ENCODE results near the gene GALNTL6.

The GALNTL6 gene

DNA sequence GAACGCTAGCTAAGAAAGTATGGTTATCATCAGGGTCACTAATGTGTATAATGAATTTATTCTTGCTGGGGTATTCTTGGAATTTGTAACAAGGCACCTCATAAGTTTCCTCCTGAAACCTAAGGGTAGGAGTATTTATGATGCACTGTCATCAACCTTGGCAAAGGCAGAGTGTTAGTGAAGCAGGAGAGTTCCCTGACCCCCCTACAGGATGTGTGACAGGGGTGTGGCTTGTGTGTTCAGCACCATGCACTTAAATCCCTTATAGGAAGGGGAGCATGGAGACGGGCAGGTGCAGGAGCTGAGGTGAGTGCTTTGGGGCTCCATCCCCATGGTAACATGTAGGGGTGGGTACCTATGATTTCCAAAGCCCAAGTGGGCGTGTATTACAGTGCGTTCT lies 237.7 kb downstream of the GALNTL6 start:
- Histone ChIP-seq H3K36me3 (ENCODE audit: control insufficient read depth, insufficient read depth, low read length) (no peaks in the 10 kb centered on the region), H3K27me3 (replicated peaks; ENCODE audit: control insufficient read depth, insufficient read depth, low read length) (no peaks in the 10 kb centered on the region), H3K4me3 (replicated peaks; ENCODE audit: low read depth, low read length) (no peak overlapping the region)
- TF ChIP-seq, protein P1, sequence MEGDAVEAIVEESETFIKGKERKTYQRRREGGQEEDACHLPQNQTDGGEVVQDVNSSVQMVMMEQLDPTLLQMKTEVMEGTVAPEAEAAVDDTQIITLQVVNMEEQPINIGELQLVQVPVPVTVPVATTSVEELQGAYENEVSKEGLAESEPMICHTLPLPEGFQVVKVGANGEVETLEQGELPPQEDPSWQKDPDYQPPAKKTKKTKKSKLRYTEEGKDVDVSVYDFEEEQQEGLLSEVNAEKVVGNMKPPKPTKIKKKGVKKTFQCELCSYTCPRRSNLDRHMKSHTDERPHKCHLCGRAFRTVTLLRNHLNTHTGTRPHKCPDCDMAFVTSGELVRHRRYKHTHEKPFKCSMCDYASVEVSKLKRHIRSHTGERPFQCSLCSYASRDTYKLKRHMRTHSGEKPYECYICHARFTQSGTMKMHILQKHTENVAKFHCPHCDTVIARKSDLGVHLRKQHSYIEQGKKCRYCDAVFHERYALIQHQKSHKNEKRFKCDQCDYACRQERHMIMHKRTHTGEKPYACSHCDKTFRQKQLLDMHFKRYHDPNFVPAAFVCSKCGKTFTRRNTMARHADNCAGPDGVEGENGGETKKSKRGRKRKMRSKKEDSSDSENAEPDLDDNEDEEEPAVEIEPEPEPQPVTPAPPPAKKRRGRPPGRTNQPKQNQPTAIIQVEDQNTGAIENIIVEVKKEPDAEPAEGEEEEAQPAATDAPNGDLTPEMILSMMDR (IDR thresholded peaks at IDR 0.05; ENCODE audit: insufficient read depth, low read length, poor library complexity, severe bottlenecking), result no peak
- no peak for DNase-seq (ENCODE audit: extremely low read depth, insufficient read length)

DNA sequence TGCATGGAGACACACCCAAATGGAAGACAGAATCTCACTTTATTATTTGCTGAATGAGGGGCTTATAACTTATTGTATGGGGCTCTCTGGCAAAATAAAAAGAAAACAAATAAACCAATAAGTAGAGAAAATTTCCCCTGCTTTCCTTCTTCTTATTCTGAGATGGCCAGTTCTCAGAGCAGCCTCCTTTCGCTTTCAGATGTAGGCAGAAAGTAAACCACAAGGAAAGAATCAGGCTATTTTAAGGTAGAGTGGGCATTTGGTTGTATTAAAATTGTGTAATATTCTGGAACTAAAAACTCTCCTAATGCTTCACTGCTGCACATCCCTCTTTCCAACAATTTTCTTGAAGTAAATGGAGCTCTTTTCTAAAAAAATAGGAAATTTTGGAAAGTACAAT lies 241.8 kb downstream of the GALNTL6 start:
- TF ChIP-seq, protein P1 (IDR thresholded peaks at IDR 0.05; ENCODE audit: insufficient read depth, low read length, poor library complexity, severe bottlenecking), result no peak
- Histone ChIP-seq H3K36me3 (ENCODE audit: control insufficient read depth, insufficient read depth, low read length) (no peaks in the 10 kb centered on the region), H3K27me3 (replicated peaks; ENCODE audit: control insufficient read depth, insufficient read depth, low read length) (no peaks in the 10 kb centered on the region), H3K4me3 (replicated peaks; ENCODE audit: low read depth, low read length) (no peak overlapping the region)
- DNase-seq (ENCODE audit: extremely low read depth, insufficient read length), result peak; percentile 23

DNA sequence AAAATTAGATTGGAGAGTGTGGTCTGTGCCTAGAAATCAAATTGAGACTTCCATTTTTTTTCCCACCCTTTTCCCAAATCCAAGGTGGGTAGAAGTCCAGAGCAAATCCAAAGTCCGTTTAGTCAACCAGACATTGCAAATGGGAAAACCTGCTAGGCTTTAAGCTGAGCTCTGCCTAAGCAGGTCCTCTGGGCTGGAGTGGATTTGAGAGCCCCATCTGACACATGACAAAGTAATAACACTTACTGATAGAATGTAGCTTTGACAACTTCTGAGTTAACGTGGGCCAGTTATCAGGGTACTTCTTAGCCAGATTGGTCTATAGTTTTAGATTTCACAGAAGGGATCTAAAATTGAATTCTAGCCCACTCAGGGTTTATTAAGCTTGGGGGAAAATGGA lies 242.3 kb downstream of the GALNTL6 start:
- TF ChIP-seq, protein P1 (IDR thresholded peaks at IDR 0.05; ENCODE audit: insufficient read depth, low read length, poor library complexity, severe bottlenecking), result no peak
- Histone ChIP-seq H3K36me3 (ENCODE audit: control insufficient read depth, insufficient read depth, low read length) (no peaks in the 10 kb centered on the region), H3K4me3 (replicated peaks; ENCODE audit: low read depth, low read length) (no peak overlapping the region), H3K27me3 (replicated peaks; ENCODE audit: control insufficient read depth, insufficient read depth, low read length) (no peaks in the 10 kb centered on the region)
- DNase-seq (ENCODE audit: extremely low read depth, insufficient read length), result no peak

DNA sequence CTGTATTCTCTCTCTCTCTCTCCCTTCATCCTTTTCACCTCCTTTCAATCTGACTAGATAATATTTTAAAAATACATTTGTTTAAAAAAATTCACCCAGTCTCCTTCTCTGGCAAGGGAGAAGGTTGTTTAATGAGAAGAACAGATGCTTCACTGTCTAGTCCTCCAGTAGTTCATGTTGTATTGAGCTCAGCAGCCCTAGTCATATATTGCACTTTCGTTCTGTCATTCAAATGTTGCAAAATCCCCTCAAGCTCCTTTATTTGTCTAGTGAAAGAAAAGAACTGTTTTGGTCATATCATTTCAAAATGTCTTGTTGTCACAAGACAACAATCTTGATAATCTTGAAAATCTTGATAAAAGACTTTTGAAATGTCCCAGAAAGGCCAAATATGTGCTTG lies 248.0 kb downstream of the GALNTL6 start:
- no peak overlapping the region for H3K4me3 ChIP-seq (replicated peaks; ENCODE audit: low read depth, low read length)
- no peaks in the 10 kb centered on the region for H3K27me3 ChIP-seq (replicated peaks; ENCODE audit: control insufficient read depth, insufficient read depth, low read length)
- DNase-seq (ENCODE audit: extremely low read depth, insufficient read length), result peak; percentile 41
- TF ChIP-seq, protein P1 (IDR thresholded peaks at IDR 0.05; ENCODE audit: insufficient read depth, low read length, poor library complexity, severe bottlenecking), result no peak
- H3K36me3 ChIP-seq (ENCODE audit: control insufficient read depth, insufficient read depth, low read length), result no peaks in the 10 kb centered on the region

DNA sequence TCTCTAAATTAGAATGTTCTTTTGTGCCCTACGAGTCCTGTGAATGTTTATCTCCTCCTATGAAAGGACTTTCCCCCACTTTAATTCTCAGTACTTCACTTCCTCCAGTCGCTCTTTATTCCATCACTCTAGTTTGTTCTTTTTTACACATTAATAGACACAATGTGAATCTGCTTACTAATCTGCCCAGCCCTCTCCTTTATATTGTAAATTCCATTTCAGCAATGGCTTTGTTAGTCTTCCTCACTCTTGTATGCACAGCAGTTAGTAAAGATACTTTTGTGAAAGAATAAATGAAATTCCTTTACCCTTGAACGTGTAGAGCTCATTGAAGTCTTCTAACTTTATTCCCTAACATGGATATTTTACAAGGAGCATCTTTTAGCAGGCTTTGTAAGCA lies 255.3 kb downstream of the GALNTL6 start:
- H3K27me3 ChIP-seq (replicated peaks; ENCODE audit: control insufficient read depth, insufficient read depth, low read length), result no peaks in the 10 kb centered on the region
- TF ChIP-seq, protein P1 (IDR thresholded peaks at IDR 0.05; ENCODE audit: insufficient read depth, low read length, poor library complexity, severe bottlenecking), result no peak
- H3K36me3 ChIP-seq (ENCODE audit: control insufficient read depth, insufficient read depth, low read length), result no peaks in the 10 kb centered on the region
- no peak overlapping the region for H3K4me3 ChIP-seq (replicated peaks; ENCODE audit: low read depth, low read length)
- DNase-seq (ENCODE audit: extremely low read depth, insufficient read length), result no peak

DNA sequence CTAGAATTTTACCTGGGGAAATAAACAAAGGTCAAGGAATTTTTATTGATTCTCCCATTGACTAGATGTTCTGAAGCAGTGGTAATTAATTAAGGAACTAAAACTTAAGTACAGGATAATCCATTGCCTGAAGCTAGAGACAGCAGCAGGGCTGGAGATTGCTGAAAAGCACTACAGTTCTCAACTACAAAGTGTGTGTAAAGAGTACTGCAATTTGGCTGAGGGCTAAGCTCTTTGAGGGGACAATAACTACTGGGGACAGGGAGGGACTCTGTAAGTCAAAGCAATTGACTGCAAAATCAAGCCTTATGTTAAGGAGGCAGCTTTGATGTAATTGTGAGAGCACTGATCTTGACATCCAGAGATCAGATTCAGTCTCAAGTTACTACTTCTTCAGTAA lies 260.4 kb downstream of the GALNTL6 start:
- DNase-seq (ENCODE audit: extremely low read depth, insufficient read length), result no peak
- H3K36me3 ChIP-seq (ENCODE audit: control insufficient read depth, insufficient read depth, low read length), result no peaks in the 10 kb centered on the region
- H3K4me3 ChIP-seq (replicated peaks; ENCODE audit: low read depth, low read length), result no peak overlapping the region
- TF ChIP-seq, protein P1 (IDR thresholded peaks at IDR 0.05; ENCODE audit: insufficient read depth, low read length, poor library complexity, severe bottlenecking), result no peak
- no peaks in the 10 kb centered on the region for H3K27me3 ChIP-seq (replicated peaks; ENCODE audit: control insufficient read depth, insufficient read depth, low read length)
